Activated T-cell treated with anti-CD3 and anti-CD28 coated beads, Interleukin-2, amount 50 U/mL, for 24 hours (primary cell): ENCODE results near the gene NECTIN2.

ENCODE experiments used
- DNase-seq: peaks from one replicate; pipeline ENCODE4 v3.0.0-alpha.2; 2020
- H3K27ac Mint-ChIP-seq: 2 replicates; pipeline ENCODE4 v1.8.0; 2020; ENCODE audit warnings: mild to moderate bottlenecking, mixed read lengths
- H3K27me3 Mint-ChIP-seq: 2 replicates; pipeline ENCODE4 v1.8.0; 2020; ENCODE audit warnings: mixed read lengths
- H3K36me3 Mint-ChIP-seq: 2 replicates; pipeline ENCODE4 v1.8.0; 2020; ENCODE audit warnings: low read depth, mixed read lengths
- H3K4me1 Mint-ChIP-seq: 2 replicates; pipeline ENCODE4 v1.8.0; 2020; ENCODE audit warnings: low read depth, mixed read lengths
- H3K4me3 Mint-ChIP-seq: 2 replicates; pipeline ENCODE4 v1.8.0; 2020; ENCODE audit warnings: mild to moderate bottlenecking, moderate library complexity, mixed read lengths
- H3K9me3 Mint-ChIP-seq: 2 replicates; pipeline ENCODE4 v1.8.0; 2020; ENCODE audit warnings: mixed read lengths

NECTIN2 gene

GRCh38 chr19:44812142-44812718 is 33.9 kb upstream of the NECTIN2 start:
- no peak overlapping the region for H3K27ac Mint-ChIP-seq
- H3K4me1 Mint-ChIP-seq = peaks cover 5% of the 10 kb centered on the region
- peaks cover 34% of the 10 kb centered on the region for H3K27me3 Mint-ChIP-seq
- H3K9me3 Mint-ChIP-seq = no peaks in the 10 kb centered on the region
- no peak overlapping the region for H3K4me3 Mint-ChIP-seq
- no peaks in the 10 kb centered on the region for H3K36me3 Mint-ChIP-seq
- no peak for DNase-seq

GRCh38 chr19:44813070-44813840 is 32.8 kb upstream of the NECTIN2 start:
- Mint-ChIP-seq H3K27ac (no peak overlapping the region), H3K36me3 (no peaks in the 10 kb centered on the region), H3K27me3 (peaks cover 31% of the 10 kb centered on the region), H3K4me3 (no peak overlapping the region), H3K9me3 (no peaks in the 10 kb centered on the region), H3K4me1 (peaks cover 5% of the 10 kb centered on the region)
- no peak for DNase-seq

- Mint-ChIP-seq H3K4me1 (peaks cover 2% of the 10 kb centered on the region), H3K27me3 (peaks cover 26% of the 10 kb centered on the region), H3K27ac (no peak overlapping the region), H3K4me3 (no peak overlapping the region), H3K36me3 (no peaks in the 10 kb centered on the region), H3K9me3 (no peaks in the 10 kb centered on the region)
- DNase-seq = no peak
Observed at GRCh38 chr19:44813841-44814470, 32.1 kb upstream of the NECTIN2 start.

GRCh38 chr19:44814517-44814916 is 31.6 kb upstream of the NECTIN2 start:
- Mint-ChIP-seq H3K4me3 (no peak overlapping the region), H3K9me3 (no peaks in the 10 kb centered on the region), H3K27ac (no peak overlapping the region), H3K36me3 (no peaks in the 10 kb centered on the region), H3K27me3 (peaks cover 21% of the 10 kb centered on the region), H3K4me1 (no peaks in the 10 kb centered on the region)
- no peak for DNase-seq

- Mint-ChIP-seq H3K27ac (no peak overlapping the region), H3K4me3 (no peak overlapping the region), H3K27me3 (peaks cover 8% of the 10 kb centered on the region), H3K9me3 (no peaks in the 10 kb centered on the region), H3K4me1 (no peaks in the 10 kb centered on the region), H3K36me3 (no peaks in the 10 kb centered on the region)
- no peak for DNase-seq
Observed at GRCh38 chr19:44816301-44816700, 29.8 kb upstream of the NECTIN2 start.

GRCh38 chr19:44817725-44818465 is 28.2 kb upstream of the NECTIN2 start:
- no peak overlapping the region for H3K4me3 Mint-ChIP-seq
- peaks cover 11% of the 10 kb centered on the region for H3K27me3 Mint-ChIP-seq
- no peak for DNase-seq
- H3K36me3 Mint-ChIP-seq = no peaks in the 10 kb centered on the region
- no peaks in the 10 kb centered on the region for H3K9me3 Mint-ChIP-seq
- H3K27ac Mint-ChIP-seq = no peak overlapping the region
- no peaks in the 10 kb centered on the region for H3K4me1 Mint-ChIP-seq

GRCh38 chr19:44818466-44819031 is 27.5 kb upstream of the NECTIN2 start:
- Mint-ChIP-seq H3K27ac (no peak overlapping the region), H3K27me3 (peaks cover 11% of the 10 kb centered on the region), H3K36me3 (no peaks in the 10 kb centered on the region), H3K9me3 (no peaks in the 10 kb centered on the region), H3K4me1 (no peaks in the 10 kb centered on the region), H3K4me3 (no peak overlapping the region)
- DNase-seq = no peak

- Mint-ChIP-seq H3K27me3 (peaks cover 11% of the 10 kb centered on the region), H3K9me3 (no peaks in the 10 kb centered on the region), H3K4me3 (no peak overlapping the region), H3K27ac (no peak overlapping the region), H3K36me3 (no peaks in the 10 kb centered on the region), H3K4me1 (no peaks in the 10 kb centered on the region)
- DNase-seq = no peak
Observed at GRCh38 chr19:44819246-44819832, 26.8 kb upstream of the NECTIN2 start.

GRCh38 chr19:44820648-44821609 is 25.2 kb upstream of the NECTIN2 start:
- H3K9me3 Mint-ChIP-seq = no peaks in the 10 kb centered on the region
- H3K4me1 Mint-ChIP-seq = no peaks in the 10 kb centered on the region
- no peak overlapping the region for H3K27ac Mint-ChIP-seq
- no peak overlapping the region for H3K4me3 Mint-ChIP-seq
- H3K27me3 Mint-ChIP-seq = peaks cover 11% of the 10 kb centered on the region
- H3K36me3 Mint-ChIP-seq = no peaks in the 10 kb centered on the region
- DNase-seq = no peak

- DNase-seq = no peak
- Mint-ChIP-seq H3K4me1 (no peaks in the 10 kb centered on the region), H3K36me3 (no peaks in the 10 kb centered on the region), H3K9me3 (no peaks in the 10 kb centered on the region), H3K27me3 (peaks cover 11% of the 10 kb centered on the region), H3K27ac (no peak overlapping the region), H3K4me3 (no peak overlapping the region)
Observed at GRCh38 chr19:44822177-44822576, 23.9 kb upstream of the NECTIN2 start.

GRCh38 chr19:44822670-44823372 is 23.3 kb upstream of the NECTIN2 start:
- Mint-ChIP-seq H3K27ac (no peak overlapping the region), H3K36me3 (no peaks in the 10 kb centered on the region), H3K4me1 (no peaks in the 10 kb centered on the region), H3K9me3 (no peaks in the 10 kb centered on the region), H3K27me3 (peaks cover 11% of the 10 kb centered on the region), H3K4me3 (no peak overlapping the region)
- no peak for DNase-seq

GRCh38 chr19:44823373-44823698 is 22.8 kb upstream of the NECTIN2 start:
- no peak overlapping the region for H3K27ac Mint-ChIP-seq
- H3K9me3 Mint-ChIP-seq = no peaks in the 10 kb centered on the region
- DNase-seq = no peak
- no peaks in the 10 kb centered on the region for H3K4me1 Mint-ChIP-seq
- H3K36me3 Mint-ChIP-seq = no peaks in the 10 kb centered on the region
- no peak overlapping the region for H3K4me3 Mint-ChIP-seq
- H3K27me3 Mint-ChIP-seq = peaks cover 11% of the 10 kb centered on the region

GRCh38 chr19:44824761-44825160 is 21.3 kb upstream of the NECTIN2 start:
- no peak for DNase-seq
- H3K27ac Mint-ChIP-seq = no peak overlapping the region
- no peaks in the 10 kb centered on the region for H3K9me3 Mint-ChIP-seq
- no peak overlapping the region for H3K4me3 Mint-ChIP-seq
- no peaks in the 10 kb centered on the region for H3K4me1 Mint-ChIP-seq
- peaks cover 11% of the 10 kb centered on the region for H3K27me3 Mint-ChIP-seq
- no peaks in the 10 kb centered on the region for H3K36me3 Mint-ChIP-seq
